ENCODE results near the gene HBD. TPM values are rescaled to one million over a fixed set of nuclear protein-coding genes. Genes with fewer than 3 reads are reported as not detected.

The HBD gene
- total and polyA plus RNA-seq, 2 experiments from 2014 or later = not detected

- TF ChIP-seq EZH2phosphoT487 (IDR thresholded peaks at IDR 0.05; ENCODE audit: insufficient read depth, low read depth) (no peak), EZH2 (IDR thresholded peaks at IDR 0.05; ENCODE audit: insufficient read depth, poor library complexity, severe bottlenecking) (no peak)
- 92 to 100% methylated on average over 1 of the region's 1 CpG for WGBS, 2 experiments (ENCODE audit: low coverage in 1 of 2, low lambda C conversion rate in 2 of 2, missing lambda C conversion rate in 2 of 2)
- in situ Hi-C loops (cut with MboI) = no loop called here
Measured at GRCh38 chr11:5240056-5240455, 5.8 kb upstream of the HBD start.

GRCh38 chr11:5239046-5239445, 4.8 kb upstream of the HBD start:
- Histone ChIP-seq H3K9me3 (ENCODE audit: low read depth) (no peaks in the 10 kb centered on the region), H3K79me2 (ENCODE audit: insufficient read depth) (no peaks in the 10 kb centered on the region), H3K4me1 (ENCODE audit: insufficient read depth) (no peaks in the 10 kb centered on the region; the same call in 1 of the 2 replicates), H2AFZ (no peak overlapping the region), H3K4me3 (no peak overlapping the region), H4K20me1 (ENCODE audit: insufficient read depth) (no peaks in the 10 kb centered on the region), H3K36me3 (ENCODE audit: low read depth) (no peaks in the 10 kb centered on the region), H3K27me3 (replicated peaks; ENCODE audit: insufficient read depth) (no peaks in the 10 kb centered on the region), H3K4me2 (ENCODE audit: unreplicated experiment) (no peak overlapping the region), H3K9me2 (ENCODE audit: insufficient read depth) (no peaks in the 10 kb centered on the region), H3K27ac (no peak overlapping the region), H3K9ac (no peak overlapping the region), H3F3A (ENCODE audit: insufficient read depth) (0 out of 2 replicates have a peak, but pooled peaks cover 5% of the 10 kb centered on the region)
- TF ChIP-seq EZH2 (IDR thresholded peaks at IDR 0.05; ENCODE audit: insufficient read depth, poor library complexity, severe bottlenecking) (no peak), EZH2phosphoT487 (IDR thresholded peaks at IDR 0.05; ENCODE audit: insufficient read depth, low read depth) (no peak)
- in situ Hi-C loops (cut with MboI) = no loop called here
- DNase-seq = no peak

More at GRCh38 chr11:5240056-5240455, 5.8 kb upstream of the HBD start:
- Histone ChIP-seq H3K9ac (no peak overlapping the region), H3K27ac (no peak overlapping the region), H3K27me3 (replicated peaks; ENCODE audit: insufficient read depth) (no peaks in the 10 kb centered on the region), H2AFZ (no peak overlapping the region), H4K20me1 (ENCODE audit: insufficient read depth) (no peaks in the 10 kb centered on the region), H3F3A (ENCODE audit: insufficient read depth) (no peaks in the 10 kb centered on the region), H3K4me1 (ENCODE audit: insufficient read depth) (no peaks in the 10 kb centered on the region), H3K4me2 (ENCODE audit: unreplicated experiment) (no peak overlapping the region), H3K4me3 (no peak overlapping the region), H3K36me3 (ENCODE audit: low read depth) (no peaks in the 10 kb centered on the region), H3K9me2 (ENCODE audit: insufficient read depth) (no peaks in the 10 kb centered on the region), H3K9me3 (ENCODE audit: low read depth) (no peaks in the 10 kb centered on the region), H3K79me2 (ENCODE audit: insufficient read depth) (no peaks in the 10 kb centered on the region)
- DNase-seq = no peak

GRCh38 chr11:5238486-5238885, 4.2 kb upstream of the HBD start:
- Histone ChIP-seq H3K9me3 (ENCODE audit: low read depth) (no peaks in the 10 kb centered on the region), H3K4me3 (no peak overlapping the region), H2AFZ (no peak overlapping the region), H3K36me3 (ENCODE audit: low read depth) (no peaks in the 10 kb centered on the region), H3K9me2 (ENCODE audit: insufficient read depth) (no peaks in the 10 kb centered on the region), H4K20me1 (ENCODE audit: insufficient read depth) (no peaks in the 10 kb centered on the region), H3K79me2 (ENCODE audit: insufficient read depth) (no peaks in the 10 kb centered on the region), H3K4me2 (ENCODE audit: unreplicated experiment) (no peak overlapping the region), H3K27ac (no peak overlapping the region), H3K27me3 (replicated peaks; ENCODE audit: insufficient read depth) (no peaks in the 10 kb centered on the region), H3K4me1 (ENCODE audit: insufficient read depth) (no peaks in the 10 kb centered on the region; the same call in 1 of the 2 replicates), H3K9ac (no peak overlapping the region), H3F3A (ENCODE audit: insufficient read depth) (0 out of 2 replicates have a peak, but pooled peaks cover 5% of the 10 kb centered on the region)
- in situ Hi-C loops (cut with MboI) = no loop called here
- no peak for DNase-seq
- 50 to 68% methylated on average over 2 of the region's 2 CpGs for WGBS, 2 experiments (ENCODE audit: low coverage in 1 of 2, low lambda C conversion rate in 2 of 2, missing lambda C conversion rate in 2 of 2)
- TF ChIP-seq EZH2phosphoT487 (IDR thresholded peaks at IDR 0.05; ENCODE audit: insufficient read depth, low read depth) (no peak), EZH2 (IDR thresholded peaks at IDR 0.05; ENCODE audit: insufficient read depth, poor library complexity, severe bottlenecking) (no peak)

GRCh38 chr11:5237420-5237819, 3.1 kb upstream of the HBD start:
- H3F3A ChIP-seq (ENCODE audit: insufficient read depth) = 0 out of 2 replicates have a peak, but pooled peaks cover 5% of the 10 kb centered on the region
- no peak overlapping the region for H3K9ac ChIP-seq
- DNase-seq = no peak
- no peak overlapping the region for H2AFZ ChIP-seq
- H4K20me1 ChIP-seq (ENCODE audit: insufficient read depth) = no peaks in the 10 kb centered on the region
- TF ChIP-seq EZH2phosphoT487 (IDR thresholded peaks at IDR 0.05; ENCODE audit: insufficient read depth, low read depth) (no peak), EZH2 (IDR thresholded peaks at IDR 0.05; ENCODE audit: insufficient read depth, poor library complexity, severe bottlenecking) (no peak)
- no peaks in the 10 kb centered on the region; the same call in 1 of the 2 replicates for H3K4me1 ChIP-seq (ENCODE audit: insufficient read depth)
- 63 to 67% methylated on average over 2 of the region's 2 CpGs for WGBS, 2 experiments (ENCODE audit: low coverage in 1 of 2, low lambda C conversion rate in 2 of 2, missing lambda C conversion rate in 2 of 2)
- no peaks in the 10 kb centered on the region for H3K79me2 ChIP-seq (ENCODE audit: insufficient read depth)
- no peaks in the 10 kb centered on the region for H3K9me3 ChIP-seq (ENCODE audit: low read depth)
- no peaks in the 10 kb centered on the region for H3K9me2 ChIP-seq (ENCODE audit: insufficient read depth)
- in situ Hi-C loops (cut with MboI) = no loop called here
- no peaks in the 10 kb centered on the region for H3K27me3 ChIP-seq (replicated peaks; ENCODE audit: insufficient read depth)
- no peak overlapping the region for H3K4me3 ChIP-seq
- H3K4me2 ChIP-seq (ENCODE audit: unreplicated experiment) = no peak overlapping the region
- H3K27ac ChIP-seq = no peak overlapping the region
- no peaks in the 10 kb centered on the region for H3K36me3 ChIP-seq (ENCODE audit: low read depth)
